ENCODE measurements around the gene RPS6KA5. TPM values are rescaled to one million over a fixed set of nuclear protein-coding genes. Genes with fewer than 3 reads are reported as not detected.
A peak's percentile ranks its signal among the peaks of the same experiment; 100 is the strongest.
"Not testable (repeated sequence)": the region's sequence is repeated elsewhere in the genome, so short reads cannot be mapped to it uniquely, and the experiment has no call there.

The RPS6KA5 gene
- polyA plus RNA-seq, 6 donors from 2014 or later, result 21.2 to 33.3 (median 27.8) TPM

- Mint-ChIP-seq H3K4me1 (no peaks in the 10 kb centered on the region), H3K36me3 (peaks cover 16 to 17% of the 10 kb centered on the region in 2 donors), H3K4me3 (no peak overlapping the region), H3K27ac (no peak overlapping the region), H3K27me3 (no peaks in the 10 kb centered on the region), H3K9me3 (peaks cover 5 to 16% (median 10%) of the 10 kb centered on the region in 7 donors)
- ATAC-seq (ENCODE audit: low read depth in 2 of 2) (no peak), DNase-seq (no peak)
Observed at GRCh38 chr14:90886297-90886815, 174.1 kb downstream of the RPS6KA5 start.

GRCh38 chr14:90883782-90884181, 176.7 kb downstream of the RPS6KA5 start:
- peaks cover 19 to 27% of the 10 kb centered on the region in 2 donors for H3K36me3 Mint-ChIP-seq
- no peaks in the 10 kb centered on the region for H3K27me3 Mint-ChIP-seq
- H3K4me1 Mint-ChIP-seq, result peaks cover 0 to 3% (median 0%) of the 10 kb centered on the region in 3 donors
- peaks cover 6 to 16% (median 10%) of the 10 kb centered on the region in 7 donors for H3K9me3 Mint-ChIP-seq
- ATAC-seq (ENCODE audit: low read depth in 2 of 2) (no peak), DNase-seq (no peak)
- peak overlapping the region in 1 of 6 donors; percentile 26 for H3K27ac Mint-ChIP-seq
- H3K4me3 Mint-ChIP-seq, result no peak overlapping the region

- Mint-ChIP-seq H3K4me1 (peaks cover 0 to 3% (median 0%) of the 10 kb centered on the region in 3 donors), H3K4me3 (no peak overlapping the region), H3K9me3 (peaks cover 6 to 16% (median 10%) of the 10 kb centered on the region in 7 donors), H3K27me3 (no peaks in the 10 kb centered on the region), H3K36me3 (peaks cover 23 to 27% of the 10 kb centered on the region in 2 donors), H3K27ac (peak overlapping the region in 2 of 6 donors; percentile 36 to 49)
- DNase-seq (no peak), ATAC-seq (ENCODE audit: low read depth in 2 of 2) (no peak)
Observed at GRCh38 chr14:90883197-90883596, 177.2 kb downstream of the RPS6KA5 start.

- peak overlapping the region in 1 of 8 donors; percentile 7 for H3K4me3 Mint-ChIP-seq
- peaks cover 46 to 49% of the 10 kb centered on the region in 2 donors for H3K36me3 Mint-ChIP-seq
Observed at GRCh38 chr14:90880282-90880681, 180.2 kb downstream of the RPS6KA5 start.

GRCh38 chr14:90874599-90874998, 185.8 kb downstream of the RPS6KA5 start:
- ATAC-seq (ENCODE audit: low read depth in 2 of 2) (no peak), DNase-seq (no peak)
- H3K27ac Mint-ChIP-seq, result peak overlapping the region in 2 of 6 donors; percentile 1 to 5
- H3K4me3 Mint-ChIP-seq, result no peak overlapping the region
- H3K36me3 Mint-ChIP-seq, result peaks cover 37 to 62% of the 10 kb centered on the region in 2 donors
- H3K9me3 Mint-ChIP-seq, result peaks cover 0 to 4% (median 0%) of the 10 kb centered on the region in 7 donors
- no peaks in the 10 kb centered on the region for H3K27me3 Mint-ChIP-seq
- H3K4me1 Mint-ChIP-seq, result no peaks in the 10 kb centered on the region

More at GRCh38 chr14:90880282-90880681, 180.2 kb downstream of the RPS6KA5 start:
- ATAC-seq (ENCODE audit: low read depth in 2 of 2) (no peak), DNase-seq (no peak)
- peak overlapping the region in 1 of 6 donors; percentile 28 for H3K27ac Mint-ChIP-seq
- H3K9me3 Mint-ChIP-seq, result peaks cover 6 to 16% (median 12%) of the 10 kb centered on the region in 7 donors
- H3K27me3 Mint-ChIP-seq, result no peaks in the 10 kb centered on the region
- H3K4me1 Mint-ChIP-seq, result peaks cover 0 to 3% (median 0%) of the 10 kb centered on the region in 3 donors

- Mint-ChIP-seq H3K4me3 (no peak overlapping the region), H3K36me3 (peaks cover 23 to 45% of the 10 kb centered on the region in 2 donors), H3K4me1 (no peaks in the 10 kb centered on the region), H3K27me3 (no peaks in the 10 kb centered on the region), H3K9me3 (peaks cover 0 to 1% (median 0%) of the 10 kb centered on the region in 7 donors), H3K27ac (no peak overlapping the region)
- DNase-seq (no peak), ATAC-seq (ENCODE audit: low read depth in 2 of 2) (no peak)
Observed at GRCh38 chr14:90871605-90872233, 188.7 kb downstream of the RPS6KA5 start.

GRCh38 chr14:90870950-90871604, 189.4 kb downstream of the RPS6KA5 start:
- Mint-ChIP-seq H3K4me1 (no peaks in the 10 kb centered on the region), H3K4me3 (no peak overlapping the region), H3K27ac (peak overlapping the region in 1 of 6 donors; percentile 29), H3K36me3 (peaks cover 16 to 38% of the 10 kb centered on the region in 2 donors), H3K27me3 (no peaks in the 10 kb centered on the region), H3K9me3 (no peaks in the 10 kb centered on the region)
- ATAC-seq (ENCODE audit: low read depth in 2 of 2), result no peak
- no peak for DNase-seq

GRCh38 chr14:90867501-90867900, 192.9 kb downstream of the RPS6KA5 start:
- peaks cover 0 to 1% (median 0%) of the 10 kb centered on the region in 3 donors for H3K4me1 Mint-ChIP-seq
- no peaks in the 10 kb centered on the region for H3K9me3 Mint-ChIP-seq
- DNase-seq (no peak), ATAC-seq (ENCODE audit: low read depth in 2 of 2) (no peak)
- no peak overlapping the region for H3K4me3 Mint-ChIP-seq
- peaks cover 2 to 26% of the 10 kb centered on the region in 2 donors for H3K36me3 Mint-ChIP-seq
- H3K27ac Mint-ChIP-seq, result peak overlapping the region in 1 of 6 donors; percentile 30
- no peaks in the 10 kb centered on the region for H3K27me3 Mint-ChIP-seq

GRCh38 chr14:90866833-90867232, 193.6 kb downstream of the RPS6KA5 start:
- peaks cover 7 to 23% of the 10 kb centered on the region in 2 donors for H3K36me3 Mint-ChIP-seq
- no peak overlapping the region for H3K27ac Mint-ChIP-seq
- H3K4me1 Mint-ChIP-seq, result peaks cover 0 to 5% (median 0%) of the 10 kb centered on the region in 3 donors

GRCh38 chr14:90864741-90865140, 195.7 kb downstream of the RPS6KA5 start:
- no peak overlapping the region for H3K4me3 Mint-ChIP-seq
- no peak for DNase-seq

More at GRCh38 chr14:90866833-90867232, 193.6 kb downstream of the RPS6KA5 start:
- Mint-ChIP-seq H3K27me3 (no peaks in the 10 kb centered on the region), H3K4me3 (no peak overlapping the region), H3K9me3 (no peaks in the 10 kb centered on the region)
- no peak for ATAC-seq (ENCODE audit: low read depth in 2 of 2)
- no peak for DNase-seq

GRCh38 chr14:90858511-90858910, 201.9 kb downstream of the RPS6KA5 start:
- H3K4me3 Mint-ChIP-seq, result no peak overlapping the region

More at GRCh38 chr14:90864741-90865140, 195.7 kb downstream of the RPS6KA5 start:
- Mint-ChIP-seq H3K9me3 (no peaks in the 10 kb centered on the region), H3K4me1 (peaks cover 0 to 6% (median 0%) of the 10 kb centered on the region in 3 donors), H3K27ac (peak overlapping the region in 2 of 6 donors; percentile 1 to 68), H3K36me3 (peaks cover 7 to 21% of the 10 kb centered on the region in 2 donors), H3K27me3 (no peaks in the 10 kb centered on the region)
- ATAC-seq (ENCODE audit: low read depth in 2 of 2), result no peak

GRCh38 chr14:90857866-90858265, 202.6 kb downstream of the RPS6KA5 start:
- peaks cover 7 to 9% of the 10 kb centered on the region in 2 donors for H3K36me3 Mint-ChIP-seq
- no peak for DNase-seq
- H3K27ac Mint-ChIP-seq, result no peak overlapping the region
- H3K9me3 Mint-ChIP-seq, result no peaks in the 10 kb centered on the region
- ATAC-seq (ENCODE audit: low read depth in 2 of 2), result no peak
- H3K4me1 Mint-ChIP-seq, result peaks cover 7 to 12% (median 9%) of the 10 kb centered on the region in 3 donors
- no peak overlapping the region for H3K4me3 Mint-ChIP-seq
- H3K27me3 Mint-ChIP-seq, result no peaks in the 10 kb centered on the region

More at GRCh38 chr14:90858511-90858910, 201.9 kb downstream of the RPS6KA5 start:
- Mint-ChIP-seq H3K27me3 (no peaks in the 10 kb centered on the region), H3K9me3 (no peaks in the 10 kb centered on the region), H3K27ac (no peak overlapping the region), H3K36me3 (peaks cover 7 to 9% of the 10 kb centered on the region in 2 donors), H3K4me1 (peaks cover 7 to 12% (median 9%) of the 10 kb centered on the region in 3 donors)
- no peak for ATAC-seq (ENCODE audit: low read depth in 2 of 2)
- no peak for DNase-seq

GRCh38 chr14:90856115-90856514, 204.3 kb downstream of the RPS6KA5 start:
- not testable (repeated sequence) for H3K27me3 Mint-ChIP-seq, H3K36me3 Mint-ChIP-seq, H3K9me3 Mint-ChIP-seq
- Mint-ChIP-seq H3K27ac (peak overlapping the region in 1 of 6 donors; percentile 70), H3K4me3 (peak overlapping the region in 1 of 8 donors; percentile 15), H3K4me1 (peaks cover 4 to 12% (median 7%) of the 10 kb centered on the region in 3 donors)
- ATAC-seq (ENCODE audit: low read depth in 2 of 2) (peak; percentile 98 to 99), DNase-seq (peak; percentile 33)

All from naive B cell (primary cell).